Astrocyte of the cerebellum (primary cell): ENCODE results near the gene DDX56.

Experiments used
- DNase-seq: peaks from one replicate; pipeline ENCODE4 v3.0.0-alpha.2; 2011; ENCODE audit warnings: low read depth
- H3K4me3 ChIP-seq: 2 replicates; pipeline ENCODE4 v1.5.1; 2011; ENCODE audit warnings: mild to moderate bottlenecking, low read depth, low read length, moderate library complexity
- in situ Hi-C: cut with HindIII; loops from 2 replicates; pipeline ENCODE4 v1.10.0; 2017; ENCODE audit warnings: low sequenced_read_pairs
- TF ChIP-seq, protein P1 (sequence below): IDR thresholded peaks from 2 replicates; pipeline ENCODE4 v1.5.1; 2012; ENCODE audit warnings: low read length, low read depth, moderate library complexity, mild to moderate bottlenecking; ENCODE audit errors: missing control alignments

The DDX56 gene

DNA sequence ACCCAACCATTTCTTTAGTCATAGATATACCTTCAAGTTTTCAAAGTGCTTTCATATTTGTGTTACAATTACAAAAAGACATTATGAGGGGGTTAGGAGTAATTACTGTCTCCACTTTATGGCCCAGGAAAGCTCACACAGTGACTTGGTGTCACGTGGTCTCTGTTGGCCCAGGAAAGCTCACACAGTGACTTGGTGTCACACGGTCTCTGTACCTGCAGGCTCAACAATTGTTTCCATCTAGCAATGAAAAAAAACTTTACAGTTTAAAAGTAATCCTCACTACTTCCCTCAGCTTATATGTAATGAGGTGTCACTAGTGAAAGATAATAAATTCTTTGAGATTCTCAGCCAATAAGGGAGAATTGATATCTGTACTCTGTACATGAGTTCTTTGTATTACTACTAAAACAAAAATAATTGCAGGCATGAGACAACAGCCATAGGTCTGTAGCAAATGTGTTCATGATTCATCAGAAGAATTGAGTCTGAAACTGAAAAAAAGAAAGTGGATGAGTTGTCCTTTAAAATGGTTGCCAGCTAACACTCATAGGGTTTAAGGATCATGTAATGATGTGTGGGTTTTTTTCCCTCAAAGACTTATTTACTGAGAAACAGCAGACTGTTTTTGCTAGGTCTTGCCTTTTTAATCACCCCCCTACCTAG, 43.6 kb upstream of the DDX56 start:
- in situ Hi-C loops, result no loop called here
- TF ChIP-seq, protein P1, sequence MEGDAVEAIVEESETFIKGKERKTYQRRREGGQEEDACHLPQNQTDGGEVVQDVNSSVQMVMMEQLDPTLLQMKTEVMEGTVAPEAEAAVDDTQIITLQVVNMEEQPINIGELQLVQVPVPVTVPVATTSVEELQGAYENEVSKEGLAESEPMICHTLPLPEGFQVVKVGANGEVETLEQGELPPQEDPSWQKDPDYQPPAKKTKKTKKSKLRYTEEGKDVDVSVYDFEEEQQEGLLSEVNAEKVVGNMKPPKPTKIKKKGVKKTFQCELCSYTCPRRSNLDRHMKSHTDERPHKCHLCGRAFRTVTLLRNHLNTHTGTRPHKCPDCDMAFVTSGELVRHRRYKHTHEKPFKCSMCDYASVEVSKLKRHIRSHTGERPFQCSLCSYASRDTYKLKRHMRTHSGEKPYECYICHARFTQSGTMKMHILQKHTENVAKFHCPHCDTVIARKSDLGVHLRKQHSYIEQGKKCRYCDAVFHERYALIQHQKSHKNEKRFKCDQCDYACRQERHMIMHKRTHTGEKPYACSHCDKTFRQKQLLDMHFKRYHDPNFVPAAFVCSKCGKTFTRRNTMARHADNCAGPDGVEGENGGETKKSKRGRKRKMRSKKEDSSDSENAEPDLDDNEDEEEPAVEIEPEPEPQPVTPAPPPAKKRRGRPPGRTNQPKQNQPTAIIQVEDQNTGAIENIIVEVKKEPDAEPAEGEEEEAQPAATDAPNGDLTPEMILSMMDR, result no peak
- H3K4me3 ChIP-seq, result no peak overlapping the region
- no peak for DNase-seq

- TF ChIP-seq, protein P1, result no peak
- H3K4me3 ChIP-seq, result no peak overlapping the region
- in situ Hi-C loops, result no loop called here
- no peak for DNase-seq
Measured at GRCh38 chr7:44616545-44616944, 42.8 kb upstream of the DDX56 start.

GRCh38 chr7:44615793-44616192, 42.1 kb upstream of the DDX56 start:
- no peak overlapping the region for H3K4me3 ChIP-seq

GRCh38 chr7:44615149-44615611, 41.5 kb upstream of the DDX56 start:
- in situ Hi-C loops, result no loop called here
- no peak for DNase-seq
- no peak overlapping the region for H3K4me3 ChIP-seq
- TF ChIP-seq, protein P1, result no peak

More at GRCh38 chr7:44615793-44616192, 42.1 kb upstream of the DDX56 start:
- TF ChIP-seq, protein P1, result no peak
- DNase-seq, result no peak
- in situ Hi-C loops, result no loop called here

GRCh38 chr7:44609829-44610228, 36.1 kb upstream of the DDX56 start:
- TF ChIP-seq, protein P1, result no peak
- DNase-seq, result no peak
- H3K4me3 ChIP-seq, result no peak overlapping the region
- in situ Hi-C loops, result no loop called here

DNA sequence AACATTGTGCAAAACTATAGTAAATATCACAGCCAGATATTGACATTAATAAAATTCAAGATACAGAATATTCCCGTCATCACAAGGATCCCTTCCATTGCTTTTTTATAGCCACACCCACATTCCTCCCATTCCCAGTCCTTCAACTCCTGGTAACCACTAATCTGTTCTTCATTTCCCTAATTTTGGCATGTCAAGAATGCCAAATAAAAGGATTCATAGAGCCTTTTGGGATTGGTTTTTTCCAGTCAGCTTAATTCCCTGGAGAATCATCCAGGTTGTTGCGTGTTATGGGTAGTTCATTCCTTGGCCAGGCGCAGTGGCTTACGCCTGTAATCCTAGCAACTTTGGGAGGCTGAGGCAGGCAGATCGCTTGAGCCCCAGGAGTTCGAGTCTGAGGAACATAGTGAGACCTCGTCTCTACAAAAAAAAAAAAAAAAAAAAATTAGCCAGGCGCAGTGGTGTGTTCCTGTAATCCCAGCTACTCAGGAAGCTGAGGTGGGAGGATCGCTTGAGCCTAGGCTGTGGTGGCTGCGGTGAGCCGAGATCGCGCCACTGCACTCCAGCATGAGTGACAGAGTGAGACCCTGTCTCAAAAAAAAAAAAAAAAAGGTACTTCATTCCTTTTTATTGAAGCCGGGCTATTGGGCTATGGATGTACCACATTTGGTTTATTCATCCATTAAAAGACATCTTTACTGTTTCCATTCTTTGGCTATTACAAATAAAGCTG, 35.4 kb upstream of the DDX56 start:
- in situ Hi-C loops, result no loop called here
- DNase-seq, result no peak
- TF ChIP-seq, protein P1, result no peak
- no peak overlapping the region for H3K4me3 ChIP-seq
